ENCODE data around the gene NTM.

- TF ChIP-seq POLR2A (IDR thresholded peaks at IDR 0.05; ENCODE audit: low read depth, low read length) (no peak), CTCF (IDR thresholded peaks at IDR 0.05; ENCODE audit: extremely low read depth in 1 of 2, insufficient read depth in 1 of 2, low read depth in 1 of 2, low read length in 2 of 2) (no peak)
Measured at GRCh38 chr11:131841028-131841427, 470.6 kb downstream of the NTM start.

Data from endothelial cell of umbilical vein (primary cell).